ENCODE data around the gene COPS7A. TPM values are rescaled to one million over a fixed set of nuclear protein-coding genes. Genes with fewer than 3 reads are reported as not detected.

COPS7A gene
- total and polyA plus RNA-seq, 2 donors (not counting 1 experiment from before 2014, with no cell fraction given), result 28.3 to 46.0 TPM

- no peaks in the 10 kb centered on the region for H3K9me3 Mint-ChIP-seq (ENCODE audit: insufficient read depth)
- peak overlapping the region; percentile 94 for H3K4me2 ChIP-seq (replicated peaks; ENCODE audit: low read depth, low read length, poor library complexity, severe bottlenecking)
- H3K27me3 ChIP-seq (replicated peaks in 1 of 4; ENCODE audit: control extremely low read depth in 1 of 4, control insufficient read depth in 3 of 4, insufficient read depth in 4 of 4, low read length in 3 of 4), result no peaks in the 10 kb centered on the region
- ChIA-PET CTCF (interaction anchor here (0.8 to 6.4 kb wide), 28 partner anchors 9 to 355 kb away, joined by 3 to 109 read pairs (median 7); partner anchors contain the start of genes CDCA3, COPS7A, LPAR5 and LPCAT3), POLR2A (interaction anchor here (0.9 to 2.4 kb wide), 14 partner anchors 14 to 259 kb away, joined by 3 to 30 read pairs (median 5); partner anchors contain the start of genes C12orf57, CDCA3, COPS7A and MRPL51)
- H3K27ac Mint-ChIP-seq, result peak overlapping the region; percentile 99
- TF ChIP-seq CTCF (IDR thresholded peaks at IDR 0.05) (no peak), EZH2 (IDR thresholded peaks at IDR 0.05; ENCODE audit: borderline replicate concordance, insufficient read depth, low read depth, low read length, poor library complexity, severe bottlenecking) (no peak)
- H2AFZ ChIP-seq (ENCODE audit: insufficient read depth, low read depth, low read length, poor library complexity, severe bottlenecking), result peak overlapping the region; percentile 83
- peaks cover 3% of the 10 kb centered on the region for H3K27me3 Mint-ChIP-seq
- no peaks in the 10 kb centered on the region for H4K20me1 ChIP-seq (ENCODE audit: control insufficient read depth, insufficient read depth, low read length, poor library complexity, severe bottlenecking)
- peak overlapping the region; percentile 88 for H3K9ac ChIP-seq (ENCODE audit: low read length)
- DNase-seq (no peak), ATAC-seq (ENCODE audit: low read depth) (no peak)
- H3K4me1 ChIP-seq (ENCODE audit: control insufficient read depth in 2 of 2, insufficient read depth in 2 of 2, low read length in 2 of 2), result peaks cover 13 to 14% of the 10 kb centered on the region in 2 donors
- intact Hi-C loops (cut with micrococcal nuclease), result loop anchor here (2.0 kb wide), 2 partner anchors 120 to 146 kb away; partner anchors contain the start of genes CHD4 and SPSB2
- peak overlapping the region; percentile 96 for H3K4me3 Mint-ChIP-seq
- peaks cover 17% of the 10 kb centered on the region for H3K4me1 Mint-ChIP-seq
- H3K4me3 ChIP-seq (ENCODE audit: control extremely low read depth in 1 of 5, extremely low read depth in 1 of 5, insufficient read depth in 1 of 5, low read depth in 2 of 5, low read length in 4 of 5), result peak overlapping the region; percentile 75 to 93 (median 79)
- no peaks in the 10 kb centered on the region for H3K9me3 ChIP-seq (ENCODE audit: control extremely low read depth in 1 of 3, control insufficient read depth in 2 of 3, insufficient read depth in 1 of 3, low read length in 2 of 3)
- H3K27ac ChIP-seq (ENCODE audit: low read length in 2 of 2), result peak overlapping the region; percentile 93 to 96
- H3K36me3 ChIP-seq (replicated peaks in 1 of 2; ENCODE audit: control extremely low read depth in 1 of 2, control insufficient read depth in 1 of 2, extremely low read depth in 1 of 2, insufficient read depth in 2 of 2, low read length in 1 of 2), result peaks cover 1 to 44% of the 10 kb centered on the region in 2 experiments
- WGBS (ENCODE audit: insufficient coverage), result 13% methylated on average over 23 of the region's 24 CpGs
- peaks cover 10% of the 10 kb centered on the region for H3K79me2 ChIP-seq (ENCODE audit: control insufficient read depth, insufficient read depth, low read length)
These were observed 28.5 kb downstream of the COPS7A start for GRCh38 chr12:6752167-6752920.

All from B cell (primary cell).